Measurements from ENCODE around the gene RAPGEF2. TPM values are rescaled to one million over a fixed set of nuclear protein-coding genes. Genes with fewer than 3 reads are reported as not detected.
"Not testable (repeated sequence)": the region's sequence is repeated elsewhere in the genome, so short reads cannot be mapped to it uniquely, and the experiment has no call there.

Gene RAPGEF2
- total RNA-seq, 2 experiments from 2014 or later: 17.3 to 23.4 TPM

DNA sequence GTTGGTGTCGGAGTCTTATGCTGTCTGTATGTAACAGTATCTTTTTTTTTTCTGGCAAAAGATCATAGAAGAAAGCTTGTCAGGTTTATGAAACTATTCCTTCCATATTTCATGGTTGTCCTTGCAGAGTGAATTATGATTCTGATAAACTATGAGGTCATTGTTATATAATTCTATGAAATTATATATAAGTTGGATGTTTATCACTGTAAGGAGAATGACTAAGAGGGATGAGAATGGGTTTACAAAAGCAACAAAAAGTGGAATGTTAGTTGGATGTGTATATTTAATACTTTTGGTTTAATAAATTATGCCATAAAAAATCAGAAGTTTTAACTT, 43.1 kb downstream of the RAPGEF2 start:
- no peaks in the 10 kb centered on the region for H3K27me3 Mint-ChIP-seq
- H3K27ac Mint-ChIP-seq: no peak overlapping the region
- DNase-seq: no peak
- no peaks in the 10 kb centered on the region for H3K36me3 Mint-ChIP-seq
- no peak for ATAC-seq
- H3K9me3 Mint-ChIP-seq (ENCODE audit: low read depth): no peaks in the 10 kb centered on the region
- H3K4me3 Mint-ChIP-seq: no peak overlapping the region
- CTCF ChIA-PET: interaction anchor here (0.5 kb wide), 1 partner anchor 27 kb away, joined by 4 read pairs; no protein-coding TSS in a partner anchor
- no peaks in the 10 kb centered on the region for H3K4me1 Mint-ChIP-seq

DNA sequence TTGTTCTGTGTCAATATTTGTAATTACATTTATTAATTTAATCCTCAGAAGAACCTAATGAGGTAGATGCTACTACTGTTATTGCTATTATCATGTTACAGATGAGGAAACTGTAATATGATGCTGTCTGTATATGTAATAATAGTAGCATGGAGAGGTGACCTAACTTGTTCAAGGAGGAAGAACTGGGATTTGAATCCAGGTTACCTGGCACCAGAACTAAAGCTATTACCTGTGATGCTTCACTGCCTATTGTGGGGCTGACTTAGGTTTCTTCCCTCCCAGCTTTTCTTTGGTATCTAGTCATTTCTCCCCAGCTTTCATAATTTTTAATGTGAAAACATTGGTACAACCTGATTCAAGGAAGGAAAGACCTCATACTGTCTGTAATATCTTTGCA, 43.6 kb downstream of the RAPGEF2 start:
- no peaks in the 10 kb centered on the region for H3K36me3 Mint-ChIP-seq
- H3K9me3 Mint-ChIP-seq (ENCODE audit: low read depth): no peaks in the 10 kb centered on the region
- no peak for ATAC-seq
- CTCF ChIA-PET: interaction anchor here (0.5 kb wide), 1 partner anchor 26 kb away, joined by 4 read pairs; no protein-coding TSS in a partner anchor
- H3K4me3 Mint-ChIP-seq: no peak overlapping the region
- DNase-seq: no peak
- no peaks in the 10 kb centered on the region for H3K4me1 Mint-ChIP-seq
- H3K27ac Mint-ChIP-seq: no peak overlapping the region
- no peaks in the 10 kb centered on the region for H3K27me3 Mint-ChIP-seq

DNA sequence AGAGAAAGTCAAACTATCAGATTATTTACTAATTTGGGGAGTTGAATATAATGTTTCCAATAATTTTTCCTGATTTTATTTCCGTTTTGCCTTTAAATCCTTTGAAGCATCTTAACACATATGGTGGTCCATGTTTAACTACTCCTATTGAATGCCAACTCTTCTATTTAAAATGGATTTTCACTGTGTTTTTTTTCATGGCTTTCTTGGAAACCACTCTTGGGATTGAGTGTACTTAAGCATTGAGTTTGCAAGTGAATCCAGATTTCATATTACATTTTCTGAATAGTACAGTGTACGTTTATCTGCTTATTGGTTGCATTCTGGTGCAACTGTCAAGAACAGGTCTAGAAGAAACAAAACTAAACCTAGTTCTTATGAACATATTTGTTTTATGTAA, 45.6 kb downstream of the RAPGEF2 start:
- H3K36me3 Mint-ChIP-seq: no peaks in the 10 kb centered on the region
- no peaks in the 10 kb centered on the region for H3K27me3 Mint-ChIP-seq
- no peak for DNase-seq
- H3K4me1 Mint-ChIP-seq: no peaks in the 10 kb centered on the region
- no peak overlapping the region for H3K4me3 Mint-ChIP-seq
- no peak for ATAC-seq
- no peaks in the 10 kb centered on the region for H3K9me3 Mint-ChIP-seq (ENCODE audit: low read depth)
- H3K27ac Mint-ChIP-seq: no peak overlapping the region
- CTCF ChIA-PET: no interaction called here

DNA sequence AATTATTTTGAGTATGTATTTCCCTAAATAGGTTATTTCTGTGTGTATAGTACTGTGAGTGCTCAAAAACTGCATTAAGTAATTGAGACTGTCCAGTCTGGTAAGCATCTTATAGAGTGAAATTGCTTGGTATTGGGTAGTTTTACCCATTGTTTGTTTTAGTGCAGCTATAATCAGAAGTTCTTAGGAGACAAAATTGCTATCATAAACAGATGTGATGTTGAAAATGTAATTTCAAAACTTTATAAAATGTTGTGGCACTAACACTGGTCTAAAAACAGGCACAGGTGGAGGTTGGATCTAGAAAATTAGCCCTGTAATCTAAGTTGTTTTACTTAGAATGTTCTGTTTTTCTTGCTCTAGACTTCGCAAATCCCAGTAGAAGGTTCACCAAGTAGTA, 46.8 kb downstream of the RAPGEF2 start:
- Mint-ChIP-seq H3K4me3 (no peak overlapping the region), H3K27ac (no peak overlapping the region), H3K4me1 (no peaks in the 10 kb centered on the region), H3K9me3 (ENCODE audit: low read depth) (no peaks in the 10 kb centered on the region), H3K27me3 (no peaks in the 10 kb centered on the region), H3K36me3 (no peaks in the 10 kb centered on the region)
- CTCF ChIA-PET: no interaction called here
- DNase-seq (no peak), ATAC-seq (no peak)

DNA sequence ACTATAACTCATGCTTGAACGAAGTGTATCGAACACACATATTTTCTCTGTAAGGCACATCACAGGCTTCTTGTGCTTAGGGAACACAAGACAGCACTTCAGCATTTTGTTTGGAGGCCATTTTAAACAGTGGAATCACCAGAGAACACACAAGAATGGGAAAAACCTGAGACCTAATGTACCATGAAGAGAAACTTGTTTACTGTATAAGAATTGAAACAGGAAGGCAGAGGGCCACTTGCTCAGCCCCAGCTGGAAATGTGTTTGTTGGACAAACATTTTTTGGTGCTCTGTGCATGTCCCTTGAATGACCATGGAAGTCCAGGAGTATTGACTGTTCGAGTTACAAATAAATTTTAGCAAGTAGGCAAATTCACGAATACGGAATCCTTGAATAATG, 47.5 kb downstream of the RAPGEF2 start:
- CTCF ChIA-PET: no interaction called here
- ATAC-seq: no peak
- no peaks in the 10 kb centered on the region for H3K36me3 Mint-ChIP-seq
- no peak overlapping the region for H3K27ac Mint-ChIP-seq
- H3K4me3 Mint-ChIP-seq: no peak overlapping the region
- no peaks in the 10 kb centered on the region for H3K4me1 Mint-ChIP-seq
- no peaks in the 10 kb centered on the region for H3K9me3 Mint-ChIP-seq (ENCODE audit: low read depth)
- no peaks in the 10 kb centered on the region for H3K27me3 Mint-ChIP-seq
- DNase-seq: no peak

DNA sequence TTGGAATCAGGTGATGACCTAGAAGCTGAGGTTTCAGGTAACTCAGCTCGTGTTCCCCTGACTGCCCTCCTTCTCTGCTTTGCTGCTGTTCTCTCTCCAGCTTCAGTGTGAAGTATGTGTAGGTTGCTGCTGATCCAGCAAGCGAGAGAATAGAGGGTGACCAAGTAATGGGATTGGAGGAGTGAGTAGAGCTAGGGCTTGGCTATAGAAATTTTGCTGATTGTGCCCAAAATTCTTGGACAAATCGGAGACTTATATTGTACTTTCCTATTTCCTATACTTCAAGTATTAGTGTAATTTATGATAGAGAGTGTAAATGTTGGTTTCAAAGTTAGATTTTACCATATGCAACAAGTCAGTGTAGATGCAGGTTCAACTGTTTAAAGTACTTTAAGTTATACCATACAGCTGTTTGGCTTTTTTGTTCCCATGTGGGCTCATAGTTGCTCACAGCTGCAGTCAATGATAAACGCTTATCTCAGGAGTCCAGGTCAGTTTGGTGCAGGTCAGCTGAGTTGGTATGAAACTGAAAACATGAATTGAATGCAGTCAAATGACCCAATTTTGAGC, 48.0 kb downstream of the RAPGEF2 start:
- Mint-ChIP-seq H3K4me3 (no peak overlapping the region), H3K27me3 (no peaks in the 10 kb centered on the region), H3K9me3 (ENCODE audit: low read depth) (no peaks in the 10 kb centered on the region), H3K36me3 (no peaks in the 10 kb centered on the region), H3K4me1 (no peaks in the 10 kb centered on the region), H3K27ac (no peak overlapping the region)
- ATAC-seq (no peak), DNase-seq (no peak)
- CTCF ChIA-PET: no interaction called here

DNA sequence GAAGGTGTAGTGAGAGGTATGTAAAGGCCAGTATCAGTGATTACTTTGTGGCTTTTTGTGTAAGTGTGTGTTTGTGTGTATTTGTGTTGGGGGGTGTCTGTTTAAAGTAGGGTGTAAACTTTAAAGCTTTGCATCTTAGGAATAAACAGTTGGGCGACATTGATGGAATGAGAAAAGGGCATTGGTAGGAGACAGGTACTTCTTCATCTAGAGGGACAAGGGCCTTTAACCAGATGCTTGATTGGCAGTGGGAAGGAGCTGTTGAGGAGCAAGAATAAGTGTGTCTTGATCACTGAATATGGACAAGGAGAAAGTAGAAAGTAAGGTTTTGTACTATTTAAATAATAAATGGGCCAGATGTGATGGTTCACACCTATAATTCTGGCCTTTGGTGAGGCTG, 48.8 kb downstream of the RAPGEF2 start:
- Mint-ChIP-seq H3K4me1 (no peaks in the 10 kb centered on the region), H3K9me3 (ENCODE audit: low read depth) (no peaks in the 10 kb centered on the region), H3K27me3 (no peaks in the 10 kb centered on the region), H3K36me3 (no peaks in the 10 kb centered on the region), H3K27ac (no peak overlapping the region), H3K4me3 (no peak overlapping the region)
- CTCF ChIA-PET: no interaction called here
- DNase-seq (no peak), ATAC-seq (no peak)

DNA sequence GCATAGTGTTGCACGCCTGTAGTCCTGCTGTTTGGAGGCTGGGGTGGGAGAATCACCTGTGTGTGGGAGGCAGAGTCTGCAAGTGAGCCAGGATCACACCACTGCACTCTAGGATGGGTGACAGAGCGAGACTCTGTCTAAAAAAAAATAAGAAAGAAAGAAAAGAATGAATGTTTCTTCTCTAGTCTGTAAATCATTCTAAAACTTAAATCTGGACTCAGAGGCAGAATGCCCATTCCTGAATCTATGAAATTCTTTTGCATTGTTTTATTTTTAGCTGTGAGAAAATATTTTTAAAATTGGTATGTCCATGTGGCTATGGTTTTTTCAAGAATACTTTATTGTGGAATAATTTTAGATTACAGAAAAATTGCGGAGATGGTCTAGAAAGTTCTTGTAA, 49.3 kb downstream of the RAPGEF2 start:
- Mint-ChIP-seq H3K9me3 (ENCODE audit: low read depth) (no peaks in the 10 kb centered on the region), H3K27me3 (no peaks in the 10 kb centered on the region), H3K4me3 (no peak overlapping the region), H3K4me1 (no peaks in the 10 kb centered on the region), H3K36me3 (no peaks in the 10 kb centered on the region), H3K27ac (no peak overlapping the region)
- ATAC-seq (no peak), DNase-seq (no peak)
- CTCF ChIA-PET: no interaction called here

DNA sequence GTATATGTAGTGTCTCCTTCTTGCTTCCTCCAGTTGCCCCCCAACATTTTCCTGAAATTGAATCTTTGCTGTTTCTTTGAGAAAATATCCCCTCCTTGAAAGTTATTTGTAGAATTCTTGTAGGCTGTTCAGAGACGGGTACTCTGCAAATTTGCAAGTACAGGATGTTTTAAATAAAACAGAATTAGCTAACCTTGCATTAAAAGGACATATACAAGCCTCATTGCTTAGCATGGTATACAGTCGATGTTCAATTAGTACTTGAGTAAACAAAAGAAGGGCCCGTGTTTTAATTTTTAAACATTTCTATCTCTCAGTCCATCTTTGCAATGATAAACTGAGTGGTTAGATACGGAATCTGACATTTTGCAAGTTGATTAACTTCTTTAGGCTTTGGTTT, 50.8 kb downstream of the RAPGEF2 start:
- H3K4me1 Mint-ChIP-seq: peaks cover 2% of the 10 kb centered on the region
- H3K27me3 Mint-ChIP-seq: no peaks in the 10 kb centered on the region
- no peak overlapping the region for H3K27ac Mint-ChIP-seq
- DNase-seq: no peak
- no peak for ATAC-seq
- no peaks in the 10 kb centered on the region for H3K36me3 Mint-ChIP-seq
- no peak overlapping the region for H3K4me3 Mint-ChIP-seq
- no peaks in the 10 kb centered on the region for H3K9me3 Mint-ChIP-seq (ENCODE audit: low read depth)
- CTCF ChIA-PET: interaction anchor here (0.9 kb wide), 1 partner anchor 13 kb away, joined by 3 read pairs; no protein-coding TSS in a partner anchor

DNA sequence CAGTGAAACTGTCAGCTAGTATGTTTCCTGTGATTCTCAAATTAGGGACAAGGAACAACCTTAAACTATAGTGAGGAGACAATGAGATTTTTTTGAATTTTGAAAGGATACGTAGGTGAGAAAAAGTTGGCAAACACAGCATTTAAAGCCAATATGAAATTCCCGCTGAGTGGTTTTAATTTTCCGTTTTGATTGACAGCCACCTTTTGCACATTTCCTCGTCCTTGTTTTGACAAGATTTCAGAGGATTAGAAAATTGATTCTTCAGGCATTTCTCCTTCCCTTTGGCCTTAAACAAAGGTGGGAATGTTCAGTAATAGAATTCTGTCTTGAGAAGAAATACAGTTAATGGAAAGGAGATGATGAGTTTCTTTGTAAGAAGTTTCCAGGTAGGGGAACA, 52.2 kb downstream of the RAPGEF2 start:
- Mint-ChIP-seq H3K36me3 (no peaks in the 10 kb centered on the region), H3K9me3 (ENCODE audit: low read depth) (no peaks in the 10 kb centered on the region), H3K4me1 (peaks cover 5% of the 10 kb centered on the region), H3K27ac (no peak overlapping the region), H3K27me3 (no peaks in the 10 kb centered on the region), H3K4me3 (no peak overlapping the region)
- DNase-seq: no peak
- CTCF ChIA-PET: interaction anchor here (0.6 kb wide), 1 partner anchor 417 kb away, joined by 3 read pairs; no protein-coding TSS in a partner anchor
- ATAC-seq: no peak

DNA sequence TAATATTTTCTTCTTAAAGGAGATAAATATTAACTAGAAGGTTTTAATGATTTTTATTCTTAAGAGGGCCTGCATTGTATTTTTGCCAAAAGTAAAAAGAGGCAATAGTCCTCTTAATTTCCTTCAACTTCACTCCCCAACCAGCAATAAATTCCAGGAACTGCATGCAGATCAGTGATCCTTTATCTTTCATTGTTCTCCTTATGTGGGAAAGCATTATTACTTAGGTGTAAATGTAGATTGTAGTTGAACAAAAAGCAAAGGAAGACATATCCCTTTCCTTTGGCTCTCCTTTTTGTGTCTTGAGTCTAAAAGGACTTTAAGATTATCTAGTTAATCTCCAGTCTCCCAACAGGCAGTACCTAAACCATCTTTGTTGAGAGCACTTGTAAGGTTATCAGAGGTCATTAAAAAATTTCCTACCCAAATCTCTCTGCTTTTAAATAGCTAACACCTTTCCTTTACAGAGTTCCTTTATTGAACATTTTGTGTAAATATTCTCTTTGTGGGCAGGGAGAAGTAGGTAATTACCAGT, 55.3 kb downstream of the RAPGEF2 start:
- H3K4me3 Mint-ChIP-seq: no peak overlapping the region
- no peak for DNase-seq
- no peaks in the 10 kb centered on the region for H3K9me3 Mint-ChIP-seq (ENCODE audit: low read depth)
- H3K27ac Mint-ChIP-seq: no peak overlapping the region
- CTCF ChIA-PET: no interaction called here
- no peak for ATAC-seq
- H3K27me3 Mint-ChIP-seq: no peaks in the 10 kb centered on the region
- H3K36me3 Mint-ChIP-seq: no peaks in the 10 kb centered on the region
- H3K4me1 Mint-ChIP-seq: peaks cover 5% of the 10 kb centered on the region

DNA sequence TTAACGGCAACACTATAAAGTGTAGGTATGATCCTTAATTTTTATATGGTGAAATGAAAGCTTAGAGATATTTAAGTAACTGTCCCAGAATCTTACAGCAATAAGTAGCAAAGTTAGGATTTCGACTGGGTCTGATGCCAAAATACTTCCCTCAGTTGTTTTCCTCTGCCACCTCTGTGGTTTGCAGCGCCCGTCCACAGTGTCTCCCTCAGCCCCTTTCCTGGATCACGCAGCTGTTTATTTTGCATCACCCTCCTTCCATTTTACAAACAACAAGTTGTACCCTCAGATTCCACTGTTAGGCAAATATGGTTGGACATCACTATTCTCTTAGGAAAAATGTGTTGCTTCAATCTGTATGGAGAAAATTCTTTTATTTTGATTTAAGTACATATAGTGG, 56.1 kb downstream of the RAPGEF2 start:
- CTCF ChIA-PET: no interaction called here
- DNase-seq (no peak), ATAC-seq (no peak)
- Mint-ChIP-seq H3K4me3 (no peak overlapping the region), H3K27ac (no peak overlapping the region), H3K36me3 (no peaks in the 10 kb centered on the region), H3K9me3 (ENCODE audit: low read depth) (no peaks in the 10 kb centered on the region), H3K4me1 (peaks cover 5% of the 10 kb centered on the region), H3K27me3 (no peaks in the 10 kb centered on the region)

DNA sequence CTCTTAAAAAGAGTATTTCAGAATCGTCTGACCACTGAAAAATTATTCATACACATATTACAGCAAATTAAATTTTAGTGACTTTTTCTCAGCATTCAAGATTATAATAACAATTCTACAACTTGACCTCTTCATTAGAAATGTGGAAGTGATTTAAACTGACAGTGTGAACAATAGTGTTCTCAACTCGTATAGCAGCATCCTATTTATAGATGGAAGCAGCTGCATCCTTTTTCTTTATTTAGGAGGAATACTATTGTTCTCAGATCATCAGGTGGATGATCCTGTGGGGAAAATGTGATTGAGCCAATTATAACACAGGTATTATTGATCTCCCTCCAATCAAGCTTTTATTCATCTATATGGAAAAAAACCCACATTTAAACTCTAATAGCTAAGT, 56.7 kb downstream of the RAPGEF2 start:
- H3K4me3 Mint-ChIP-seq: no peak overlapping the region
- peaks cover 5% of the 10 kb centered on the region for H3K4me1 Mint-ChIP-seq
- H3K27me3 Mint-ChIP-seq: no peaks in the 10 kb centered on the region
- no peaks in the 10 kb centered on the region for H3K9me3 Mint-ChIP-seq (ENCODE audit: low read depth)
- no peak for DNase-seq
- CTCF ChIA-PET: no interaction called here
- no peak overlapping the region for H3K27ac Mint-ChIP-seq
- H3K36me3 Mint-ChIP-seq: no peaks in the 10 kb centered on the region
- no peak for ATAC-seq

DNA sequence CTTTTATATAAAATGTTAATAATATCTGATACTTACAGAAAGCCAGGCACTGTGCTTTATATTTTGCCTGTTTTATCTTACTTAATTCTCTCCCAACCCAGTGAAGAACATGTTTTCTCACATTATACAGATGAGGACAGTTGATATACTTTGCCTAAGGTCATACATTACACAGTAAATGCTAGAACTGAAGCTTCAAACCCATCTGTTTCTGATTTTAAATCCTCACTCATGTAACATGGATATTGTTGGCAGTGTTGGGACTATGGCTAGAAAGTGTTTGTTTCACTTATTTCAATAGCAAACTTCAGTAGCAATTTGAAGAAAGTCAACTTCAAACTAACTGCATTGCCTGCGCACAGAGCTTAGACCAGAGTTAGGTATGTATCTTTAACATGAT, 57.4 kb downstream of the RAPGEF2 start:
- no peaks in the 10 kb centered on the region for H3K9me3 Mint-ChIP-seq (ENCODE audit: low read depth)
- no peak overlapping the region for H3K4me3 Mint-ChIP-seq
- H3K36me3 Mint-ChIP-seq: no peaks in the 10 kb centered on the region
- peaks cover 5% of the 10 kb centered on the region for H3K4me1 Mint-ChIP-seq
- no peaks in the 10 kb centered on the region for H3K27me3 Mint-ChIP-seq
- DNase-seq (no peak), ATAC-seq (no peak)
- CTCF ChIA-PET: interaction anchor here (0.7 kb wide), 1 partner anchor 1146 kb away, joined by 3 read pairs; no protein-coding TSS in a partner anchor
- H3K27ac Mint-ChIP-seq: no peak overlapping the region

DNA sequence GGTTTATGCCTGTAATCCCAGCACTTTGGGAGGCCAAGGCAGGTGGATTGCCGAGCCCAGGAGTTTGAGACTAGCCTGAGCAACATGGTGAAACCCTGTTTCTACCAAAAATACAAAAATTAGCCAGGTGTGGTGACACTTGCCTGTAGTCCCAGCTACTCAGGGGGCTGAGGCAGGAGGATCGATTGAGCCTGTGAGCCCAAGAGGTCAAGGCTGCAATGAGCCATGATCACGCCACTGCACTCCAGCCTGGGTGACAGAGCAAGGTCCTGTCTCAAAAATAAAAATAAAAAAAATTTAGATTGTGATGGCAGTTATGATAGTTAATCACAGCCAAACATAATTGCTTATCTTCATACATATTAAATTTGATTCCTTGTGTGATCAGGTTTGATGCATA, 58.6 kb downstream of the RAPGEF2 start:
- H3K4me3 Mint-ChIP-seq; H3K4me1 Mint-ChIP-seq; H3K9me3 Mint-ChIP-seq (ENCODE audit: low read depth); ATAC-seq; DNase-seq; H3K36me3 Mint-ChIP-seq; H3K27me3 Mint-ChIP-seq; H3K27ac Mint-ChIP-seq; CTCF ChIA-PET: not testable (repeated sequence)
